Measurements from ENCODE around the gene EIF2D. TPM values are rescaled to one million over a fixed set of nuclear protein-coding genes. Genes with fewer than 3 reads are reported as not detected.
A peak's percentile ranks its signal among the peaks of the same experiment; 100 is the strongest.

EIF2D gene
- total and polyA plus RNA-seq, 2 of the 13 experiments (the other 11 are each of a cell fraction or from before 2014, with no cell fraction given), result 45.1 to 64.9 TPM

GRCh38 chr1:206612129-206612876 is at the start of gene EIF2D (continued):
- 0 out of 2 replicates have a peak, but pooled peaks have one; percentile 71 for TF ChIP-seq ZBTB2 (CRISPR knock-in tag; IDR thresholded peaks at IDR 0.05; ENCODE audit: low read depth)
- TF ChIP-seq TFDP1 (CRISPR knock-in tag; IDR thresholded peaks at IDR 0.05; ENCODE audit: borderline replicate concordance), result peak; percentile 77; the same call in 1 of the 2 replicates
- TF ChIP-seq ZNF362 (CRISPR knock-in tag; IDR thresholded peaks at IDR 0.05; ENCODE audit: borderline replicate concordance), result peak; percentile 71
- TF ChIP-seq ATRX (CRISPR knock-in tag; IDR thresholded peaks at IDR 0.05; ENCODE audit: borderline replicate concordance), result no peak
- peak; percentile 77; the same call in 1 of the 2 replicates for TF ChIP-seq ZNF839 (CRISPR knock-in tag; IDR thresholded peaks at IDR 0.05; ENCODE audit: borderline replicate concordance)
- TF ChIP-seq BRCA1 (CRISPR knock-in tag; IDR thresholded peaks at IDR 0.05), result peak; percentile 88
- no peak for TF ChIP-seq ZNF674 (CRISPR knock-in tag; IDR thresholded peaks at IDR 0.05; ENCODE audit: low read depth)
- no peak for TF ChIP-seq TCF12 (IDR thresholded peaks at IDR 0.05)
- peak; percentile 88 for TF ChIP-seq TCF12 (CRISPR knock-in tag; IDR thresholded peaks at IDR 0.05)
- TF ChIP-seq MYC (CRISPR knock-in tag; IDR thresholded peaks at IDR 0.05; ENCODE audit: borderline replicate concordance), result peak; percentile 97
- peak; percentile 80 for TF ChIP-seq TFDP2 (CRISPR knock-in tag; IDR thresholded peaks at IDR 0.05)
- TF ChIP-seq THYN1 (CRISPR knock-in tag; IDR thresholded peaks at IDR 0.05; ENCODE audit: borderline replicate concordance, low read depth), result 0 out of 2 replicates have a peak, but pooled peaks have one; percentile 39
- TF ChIP-seq DMAP1 (CRISPR knock-in tag; IDR thresholded peaks at IDR 0.05), result peak; percentile 98
- no peak for TF ChIP-seq NBN (conservative IDR thresholded peaks at IDR 0.05)
- peak; percentile 92; the same call in 1 of the 2 replicates for TF ChIP-seq ZNF619 (CRISPR knock-in tag; IDR thresholded peaks at IDR 0.05)
- TF ChIP-seq ZNF414 (CRISPR knock-in tag; IDR thresholded peaks at IDR 0.05), result peak; percentile 97
- TF ChIP-seq DDIT3 (CRISPR knock-in tag; IDR thresholded peaks at IDR 0.05), result 0 out of 2 replicates have a peak, but pooled peaks have one; percentile 72
- no peak for TF ChIP-seq SP1 (IDR thresholded peaks at IDR 0.05)
- peak; percentile 94 for TF ChIP-seq SP1 (CRISPR knock-in tag; IDR thresholded peaks at IDR 0.05)
- no peak for TF ChIP-seq ZNF20 (CRISPR knock-in tag; IDR thresholded peaks at IDR 0.05)
- peak; percentile 94 for TF ChIP-seq ZZZ3 (CRISPR knock-in tag; IDR thresholded peaks at IDR 0.05; ENCODE audit: borderline replicate concordance)
- TF ChIP-seq RBAK (CRISPR knock-in tag; IDR thresholded peaks at IDR 0.05), result no peak
- peak; percentile 95 for TF ChIP-seq ISL2 (CRISPR knock-in tag; IDR thresholded peaks at IDR 0.05)
- TF ChIP-seq ZNF552 (CRISPR knock-in tag; IDR thresholded peaks at IDR 0.05; ENCODE audit: borderline replicate concordance), result peak; percentile 91
- peak; percentile 90; the same call in 1 of the 2 replicates for TF ChIP-seq SRY (CRISPR knock-in tag; IDR thresholded peaks at IDR 0.05)
